CD14-positive monocyte (primary cell): ENCODE results near the gene POLR3C. TPM values are rescaled to one million over a fixed set of nuclear protein-coding genes. Genes with fewer than 3 reads are reported as not detected.
"Not testable (repeated sequence)": the region's sequence is repeated elsewhere in the genome, so short reads cannot be mapped to it uniquely, and the experiment has no call there.

ENCODE experiments used
- DNase-seq, 3 donors: peaks; one replicate each; pipeline ENCODE4 v3.0.0-alpha.2; 2011 to 2022
- H2AFZ ChIP-seq: 2 replicates; pipeline ENCODE4 v1.6.0; 2012; ENCODE audit warnings: mild to moderate bottlenecking, low read depth, low read length, inconsistent platforms; ENCODE audit not compliant: insufficient read depth, poor library complexity, severe bottlenecking
- H3K27ac ChIP-seq, 2 donors: 1 replicate in 1 of 2; 2 replicates in 1 of 2; pipeline ENCODE4 v1.5.1; 2012 to 2013; ENCODE audit warnings: low read length in 2 of 2, control low read depth in 1 of 2, inconsistent platforms in 1 of 2, low read depth in 1 of 2, mild to moderate bottlenecking in 1 of 2
- H3K27me3 ChIP-seq, 2 donors: one replicate each; pipeline versions ENCODE4 v1.6.0 to v1.6.1; 2011 to 2013; ENCODE audit warnings: low read length in 2 of 2; ENCODE audit not compliant: control insufficient read depth in 2 of 2, insufficient read depth in 2 of 2
- H3K36me3 ChIP-seq, 2 donors: replicated peaks in 1 of 2; 1 replicate in 1 of 2; 2 replicates in 1 of 2; pipeline versions ENCODE4 v1.5.1 to v1.6.1; 2012 to 2013; ENCODE audit warnings: low read length in 2 of 2, control low read depth in 1 of 2, inconsistent platforms in 1 of 2, mild to moderate bottlenecking in 1 of 2; ENCODE audit not compliant: insufficient read depth in 2 of 2, control insufficient read depth in 1 of 2
- H3K4me1 ChIP-seq, 2 donors: 1 replicate in 1 of 2; 2 replicates in 1 of 2; pipeline versions ENCODE4 v1.5.1 to v1.6.1; 2012 to 2013; ENCODE audit warnings: low read length in 2 of 2, control low read depth in 1 of 2, inconsistent platforms in 1 of 2, mild to moderate bottlenecking in 1 of 2, moderate library complexity in 1 of 2; ENCODE audit not compliant: insufficient read depth in 2 of 2, control insufficient read depth in 1 of 2
- H3K4me2 ChIP-seq: replicated peaks from 2 replicates; pipeline ENCODE3; 2012; ENCODE audit warnings: low read length, moderate library complexity, mild to moderate bottlenecking; ENCODE audit not compliant: poor library complexity, severe bottlenecking; ENCODE audit errors: extremely low read depth
- H3K4me3 ChIP-seq, 3 experiments: fragments of 200-600 bp in 1 of 3; sonication (generic) in 1 of 3; replicated peaks in 1 of 3; 1 replicate in 2 of 3; 2 replicates in 1 of 3; pipeline ENCODE4 v1.5.1; 2011 to 2013; ENCODE audit warnings: low read length in 3 of 3, mild to moderate bottlenecking in 3 of 3, control low read depth in 2 of 3, low read depth in 2 of 3, inconsistent platforms in 1 of 3, moderate library complexity in 1 of 3
- H3K79me2 ChIP-seq: 2 replicates; pipeline ENCODE4 v1.6.0; 2012; ENCODE audit warnings: mild to moderate bottlenecking, control low read depth, inconsistent platforms, low read length, moderate library complexity; ENCODE audit not compliant: insufficient read depth
- H3K9ac ChIP-seq: 2 replicates; pipeline ENCODE4 v1.6.0; 2017; ENCODE audit warnings: low read length, mild to moderate bottlenecking; ENCODE audit not compliant: insufficient read depth, poor library complexity, severe bottlenecking
- H3K9me3 ChIP-seq, 2 donors: replicated peaks in 1 of 2; 1 replicate in 1 of 2; 2 replicates in 1 of 2; pipeline versions ENCODE4 v1.5.1 to v1.6.1; 2012 to 2013; ENCODE audit warnings: low read length in 2 of 2, control low read depth in 1 of 2; ENCODE audit not compliant: control insufficient read depth in 1 of 2, insufficient read depth in 1 of 2
- H4K20me1 ChIP-seq: 2 replicates; pipeline ENCODE4 v1.6.0; 2012; ENCODE audit warnings: mild to moderate bottlenecking, low read length, control low read depth, moderate library complexity; ENCODE audit not compliant: insufficient read depth
- H3K27ac Mint-ChIP-seq, 7 donors: one replicate each; pipeline ENCODE4 v1.8.0; 2020; ENCODE audit warnings: mild to moderate bottlenecking in 7 of 7, mixed read lengths in 7 of 7, moderate library complexity in 6 of 7, inconsistent platforms in 2 of 7
- H3K27me3 Mint-ChIP-seq, 3 donors: one replicate each; pipeline ENCODE4 v1.8.0; 2021 to 2022; ENCODE audit warnings: low read depth in 3 of 3, mild to moderate bottlenecking in 3 of 3, mixed read lengths in 3 of 3, moderate library complexity in 3 of 3, inconsistent platforms in 1 of 3
- H3K36me3 Mint-ChIP-seq, 2 donors: one replicate each; pipeline ENCODE4 v1.8.0; 2020; ENCODE audit warnings: mixed read lengths in 2 of 2, inconsistent platforms in 1 of 2, mild to moderate bottlenecking in 1 of 2
- H3K4me1 Mint-ChIP-seq: one replicate; pipeline ENCODE4 v1.8.0; 2020; ENCODE audit warnings: mild to moderate bottlenecking, mixed read lengths
- H3K4me3 Mint-ChIP-seq, 2 donors: one replicate each; pipeline ENCODE4 v1.8.0; 2020; ENCODE audit warnings: mild to moderate bottlenecking in 2 of 2, mixed read lengths in 2 of 2, moderate library complexity in 1 of 2
- H3K9me3 Mint-ChIP-seq, 7 donors: one replicate each; pipeline ENCODE4 v1.8.0; 2020 to 2022; ENCODE audit warnings: mixed read lengths in 7 of 7, mild to moderate bottlenecking in 6 of 7, moderate library complexity in 6 of 7, inconsistent platforms in 2 of 7
- CTCF ChIP-seq: fragments of 200-600 bp; IDR thresholded peaks from one replicate; pipeline ENCODE4 v1.8.0; 2022; ENCODE audit warnings: antibody characterized with exemption, mild to moderate bottlenecking
- WGBS: methylation state at CpG from one replicate; pipeline ENCODE4 v1.1.5; 2013; ENCODE audit warnings: missing lambda C conversion rate; ENCODE audit not compliant: insufficient coverage; 5-methylcytosine and 5-hydroxymethylcytosine counted together
- intact Hi-C, 2 donors: fragments of 100-400 bp; cut with micrococcal nuclease; formaldehyde crosslinking; loops; one replicate each; pipeline versions ENCODE4 v1.15.0 to v1.15.1; 2023
- polyA plus RNA-seq, 3 donors: library from polyadenylated mRNA; depleted of rRNA in 1 of 3; unstranded in 2 of 3; stranded (reverse) in 1 of 3; fragments of 300-500 nt in 2 of 3; fragments of >200 nt in 1 of 3; fragmentation: Illumina TruSeq in 2 of 3; gene quantifications; 1 replicate in 2 of 3; 2 replicates in 1 of 3; pipeline ENCODE4 v1.2.3, GENCODE V29; 2012 to 2021

POLR3C gene
- polyA plus RNA-seq, 3 donors, result 23.5 to 41.3 (median 30.5) TPM

- Mint-ChIP-seq H3K36me3 (peaks cover 4 to 12% of the 10 kb centered on the region in 2 donors), H3K9me3 (no peaks in the 10 kb centered on the region), H3K4me3 (no peak overlapping the region), H3K4me1 (peaks cover 28% of the 10 kb centered on the region), H3K27me3 (no peaks in the 10 kb centered on the region), H3K27ac (peak overlapping the region in 2 of 7 donors; percentile 56 to 69)
- H3K4me1 ChIP-seq, result no peaks in the 10 kb centered on the region
- H2AFZ ChIP-seq, result no peak overlapping the region
- intact Hi-C loops, result no loop called here
- H3K79me2 ChIP-seq, result peaks cover 75% of the 10 kb centered on the region
- H3K27me3 ChIP-seq, result no peaks in the 10 kb centered on the region
- no peak for TF ChIP-seq CTCF
- H3K4me3 ChIP-seq, result no peak overlapping the region
- no CpG with 5 or more reads among the region's 4 CpGs for WGBS
- no peak overlapping the region for H3K9ac ChIP-seq
- H3K27ac ChIP-seq, result no peak overlapping the region
- no peaks in the 10 kb centered on the region for H3K9me3 ChIP-seq
- peaks cover 68% of the 10 kb centered on the region for H4K20me1 ChIP-seq
- DNase-seq, result no peak
- H3K36me3 ChIP-seq, result peaks cover 0 to 6% of the 10 kb centered on the region in 2 donors
- H3K4me2 ChIP-seq, result no peak overlapping the region
These were observed 17.6 kb upstream of the POLR3C start for GRCh38 chr1:145806408-145806807.

- no peaks in the 10 kb centered on the region for H3K9me3 Mint-ChIP-seq
- no peak for DNase-seq
- peaks cover 25% of the 10 kb centered on the region for H3K4me1 Mint-ChIP-seq
- no peak overlapping the region for H3K27ac ChIP-seq
- peaks cover 0 to 6% of the 10 kb centered on the region in 2 donors for H3K36me3 ChIP-seq
- H3K4me3 Mint-ChIP-seq, result no peak overlapping the region
- TF ChIP-seq CTCF, result no peak
- H3K9ac ChIP-seq, result no peak overlapping the region
- H3K4me3 ChIP-seq, result no peak overlapping the region
- no peak overlapping the region for H3K4me2 ChIP-seq
- H3K9me3 ChIP-seq, result no peaks in the 10 kb centered on the region
- H3K27ac Mint-ChIP-seq, result no peak overlapping the region
- no peaks in the 10 kb centered on the region for H3K27me3 Mint-ChIP-seq
- peaks cover 64% of the 10 kb centered on the region for H4K20me1 ChIP-seq
- intact Hi-C loops, result no loop called here
- H3K4me1 ChIP-seq, result no peaks in the 10 kb centered on the region
- H2AFZ ChIP-seq, result no peak overlapping the region
- no peaks in the 10 kb centered on the region for H3K27me3 ChIP-seq
- 100% methylated on average over 2 of the region's 7 CpGs for WGBS
- H3K79me2 ChIP-seq, result peaks cover 71% of the 10 kb centered on the region
- peaks cover 4 to 8% of the 10 kb centered on the region in 2 donors for H3K36me3 Mint-ChIP-seq
These were observed 17.2 kb upstream of the POLR3C start for GRCh38 chr1:145806844-145807243.

- H3K9me3 Mint-ChIP-seq, H3K4me1 ChIP-seq, H3K27me3 ChIP-seq, H3K36me3 Mint-ChIP-seq, H3K36me3 ChIP-seq, H3K4me2 ChIP-seq, H3K4me3 ChIP-seq, DNase-seq, H3K4me3 Mint-ChIP-seq, H3K9ac ChIP-seq, intact Hi-C loops, H3K27me3 Mint-ChIP-seq, H3K27ac ChIP-seq, H2AFZ ChIP-seq, H3K4me1 Mint-ChIP-seq, H3K9me3 ChIP-seq, H4K20me1 ChIP-seq, H3K27ac Mint-ChIP-seq: not testable (repeated sequence)
- no CpG with 5 or more reads among the region's 6 CpGs for WGBS
- H3K79me2 ChIP-seq, result peaks cover 15% of the 10 kb centered on the region
These were observed 10.8 kb upstream of the POLR3C start for GRCh38 chr1:145812977-145813810.
